Activated CD8-positive, alpha-beta memory T cell treated with anti-CD3 and anti-CD28 coated beads for 48 hours (primary cell): ENCODE data around the gene FCGR1A.
"Not testable (repeated sequence)": the region's sequence is repeated elsewhere in the genome, so short reads cannot be mapped to it uniquely, and the experiment has no call there.

Source experiments
- DNase-seq, 3 experiments: peaks; one replicate each; pipeline ENCODE4 v3.0.0-alpha.2; 2020; ENCODE audit warnings: low read depth in 2 of 3, low spot score in 2 of 3

Gene FCGR1A

DNA sequence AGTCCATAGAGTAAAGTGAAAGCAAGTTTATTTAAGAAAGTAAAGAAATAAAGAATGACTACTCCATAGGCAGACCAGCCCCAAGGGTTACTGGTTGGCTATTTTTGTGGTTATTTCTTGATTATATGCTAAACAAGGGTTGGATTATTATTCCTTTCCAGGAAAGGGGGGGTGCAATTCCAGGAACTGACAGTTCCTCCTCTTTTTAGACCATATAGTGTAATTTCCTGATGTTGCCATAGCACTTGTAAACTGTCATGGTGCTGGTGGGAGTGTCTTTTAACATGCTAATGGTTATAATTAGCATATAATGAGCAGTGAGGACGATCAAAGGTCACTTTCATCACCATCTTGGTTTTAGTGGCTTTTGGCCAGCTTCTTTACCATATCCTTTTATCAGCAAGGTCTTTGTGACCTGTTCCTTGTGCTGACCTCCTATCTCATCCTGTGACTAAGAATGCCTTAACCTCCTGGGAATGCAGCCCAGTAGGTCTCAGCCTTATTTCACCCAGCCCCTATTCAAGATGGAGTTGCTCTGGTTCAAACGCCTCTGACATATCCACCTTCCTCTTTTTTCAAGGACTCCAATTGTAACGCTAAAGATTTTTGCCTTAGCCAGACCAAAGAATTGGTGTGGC, 6.9 kb upstream of the FCGR1A start:
- DNase-seq = not testable (repeated sequence)

DNA sequence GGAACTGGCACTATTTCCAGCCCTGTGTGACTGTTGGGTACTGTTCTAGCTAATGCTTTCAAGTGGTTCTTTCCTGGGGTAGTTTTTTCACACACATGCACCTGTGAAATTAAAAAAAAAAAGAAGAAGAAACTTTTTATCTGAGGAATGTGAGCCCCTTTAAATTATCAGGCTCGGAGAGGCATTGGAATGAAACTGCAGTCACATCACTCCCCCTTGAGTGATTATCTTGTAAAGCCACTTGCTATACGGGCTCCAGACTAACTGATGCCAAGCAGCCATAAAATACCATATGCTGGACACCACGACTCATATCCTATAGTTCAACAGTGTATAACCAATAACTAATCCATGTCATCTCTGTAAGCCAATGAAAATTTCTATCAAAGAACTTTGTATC, 5.4 kb upstream of the FCGR1A start:
- not testable (repeated sequence) for DNase-seq

DNA sequence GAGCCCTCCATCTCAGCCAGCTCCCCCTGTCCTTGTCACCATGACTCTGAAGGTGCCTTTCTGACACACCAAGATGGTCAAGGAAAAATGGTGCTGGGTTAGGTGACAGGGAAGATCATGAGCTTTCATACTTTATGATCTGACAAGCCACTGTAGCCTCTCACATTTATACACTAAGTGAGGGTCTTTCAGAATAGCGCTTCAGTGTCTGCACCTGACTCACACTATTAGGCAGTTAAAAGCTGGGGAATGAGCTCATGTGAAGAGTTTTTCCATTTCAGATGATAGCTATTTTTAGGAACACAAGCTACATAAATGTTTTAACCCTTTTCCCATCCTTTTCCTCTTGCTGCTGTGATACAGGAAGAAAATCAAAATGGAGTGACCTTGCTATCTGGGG, 4.2 kb upstream of the FCGR1A start:
- not testable (repeated sequence) for DNase-seq

DNA sequence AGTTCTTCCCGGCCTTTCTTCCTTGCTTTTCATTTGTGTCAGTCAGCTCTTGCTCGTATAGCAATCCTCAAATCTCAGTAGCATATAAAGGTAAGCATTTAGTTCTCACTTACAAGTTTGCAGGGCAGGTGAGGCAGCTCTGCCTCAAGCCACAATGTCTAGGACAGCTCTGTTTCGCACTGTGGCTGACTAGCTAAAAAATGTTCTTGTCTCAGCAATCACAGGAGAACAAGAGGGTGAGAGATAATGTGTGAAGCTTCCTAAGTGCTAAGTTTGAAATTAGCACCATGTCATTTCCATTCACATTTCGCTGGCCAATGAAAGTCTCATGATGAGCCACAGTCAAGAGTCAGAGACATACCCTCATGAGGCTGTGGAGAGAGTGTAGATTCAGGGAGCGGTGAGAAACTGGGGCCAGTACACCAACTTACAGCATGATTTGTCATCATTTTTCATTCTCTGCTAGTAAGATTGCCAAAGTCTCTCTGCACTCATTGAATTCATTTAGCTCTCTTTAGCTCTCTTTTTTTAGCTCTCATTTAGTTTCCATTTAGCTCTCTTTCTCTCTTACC, 995 bp upstream of the FCGR1A start:
- DNase-seq = not testable (repeated sequence)

DNA sequence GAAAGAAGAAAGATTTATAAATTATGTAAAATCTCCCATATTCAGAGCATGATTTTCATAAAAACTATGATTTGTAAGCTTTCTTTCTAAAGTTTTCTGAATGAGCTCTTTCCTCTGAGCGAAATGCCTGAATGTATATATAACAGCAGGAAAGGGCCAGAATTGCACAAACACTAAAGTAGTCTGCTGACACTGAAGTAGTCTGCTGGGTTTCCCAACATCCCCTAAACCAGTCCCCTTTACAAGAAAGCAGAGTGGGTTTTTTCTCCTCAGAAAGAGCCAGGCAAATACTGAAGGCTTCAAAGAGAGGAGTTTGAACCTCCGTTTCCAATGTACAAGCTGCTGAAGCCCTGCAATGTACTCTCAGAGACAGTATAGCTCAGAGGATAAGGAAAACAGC, 795 bp downstream of the FCGR1A start:
- DNase-seq = not testable (repeated sequence)

DNA sequence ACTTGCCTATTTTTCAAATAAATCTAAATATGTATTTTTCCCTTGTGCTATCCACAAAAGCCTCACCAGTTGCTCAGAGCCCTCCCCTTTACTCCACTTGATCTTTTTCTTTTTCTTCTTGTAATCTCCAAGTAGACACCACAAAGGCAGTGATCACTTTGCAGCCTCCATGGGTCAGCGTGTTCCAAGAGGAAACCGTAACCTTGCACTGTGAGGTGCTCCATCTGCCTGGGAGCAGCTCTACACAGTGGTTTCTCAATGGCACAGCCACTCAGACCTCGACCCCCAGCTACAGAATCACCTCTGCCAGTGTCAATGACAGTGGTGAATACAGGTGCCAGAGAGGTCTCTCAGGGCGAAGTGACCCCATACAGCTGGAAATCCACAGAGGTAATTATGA, 1.4 kb downstream of the FCGR1A start:
- not testable (repeated sequence) for DNase-seq

DNA sequence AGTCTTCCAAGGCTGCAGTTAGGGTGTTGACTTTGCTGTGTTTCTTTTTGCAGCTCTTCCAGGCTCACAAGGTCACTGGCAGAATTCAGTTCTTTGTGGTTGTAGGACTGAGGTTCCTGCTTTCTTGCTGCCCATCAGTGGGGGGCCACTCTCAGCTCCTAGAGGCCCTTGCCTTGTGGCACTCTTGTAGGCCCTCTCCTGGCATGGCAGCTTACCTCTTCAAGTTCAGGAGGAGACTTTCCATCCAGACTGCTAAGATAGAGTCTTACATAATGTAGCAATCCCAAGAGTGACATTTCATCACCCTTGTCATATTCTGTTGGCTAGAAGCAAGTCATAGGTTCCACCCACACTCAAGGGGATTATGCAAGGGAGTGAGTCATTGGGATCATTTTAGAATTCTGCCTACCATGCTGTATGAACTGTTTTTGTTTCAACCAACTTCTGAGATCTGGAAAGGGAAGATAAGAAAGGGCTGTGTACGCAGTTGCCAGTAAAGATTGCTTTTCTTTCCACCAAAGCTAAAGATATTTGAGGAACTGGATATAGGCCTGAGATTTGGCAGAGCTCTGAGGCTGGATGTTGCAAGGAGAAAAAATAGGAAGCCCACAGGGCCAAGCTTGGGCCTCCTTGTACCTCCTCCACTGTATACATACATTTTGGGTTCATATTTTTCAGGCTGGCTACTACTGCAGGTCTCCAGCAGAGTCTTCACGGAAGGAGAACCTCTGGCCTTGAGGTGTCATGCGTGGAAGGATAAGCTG, 5.4 kb downstream of the FCGR1A start:
- not testable (repeated sequence) for DNase-seq

DNA sequence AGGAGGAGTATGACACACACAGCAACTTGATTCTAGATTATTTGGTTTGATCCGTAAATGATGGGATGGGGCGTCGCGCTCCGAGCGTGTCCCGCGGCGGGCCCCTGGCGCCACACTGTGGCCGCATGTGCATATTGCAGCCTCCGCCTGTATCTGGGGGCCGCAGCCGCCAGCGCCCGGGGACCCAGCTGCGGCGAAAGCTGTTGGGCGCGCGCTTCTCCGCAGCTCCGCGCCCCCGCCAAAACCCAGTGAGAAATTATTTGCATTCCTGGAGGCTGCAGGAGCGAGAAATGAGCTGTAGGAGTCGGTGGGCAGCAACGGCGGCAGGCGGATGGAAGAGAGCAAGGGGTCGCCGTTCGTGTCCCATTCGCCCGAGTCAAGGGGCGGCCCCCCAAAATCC, 10.0 kb downstream of the FCGR1A start:
- DNase-seq = peak in 1 of 3 experiments; percentile 43

DNA sequence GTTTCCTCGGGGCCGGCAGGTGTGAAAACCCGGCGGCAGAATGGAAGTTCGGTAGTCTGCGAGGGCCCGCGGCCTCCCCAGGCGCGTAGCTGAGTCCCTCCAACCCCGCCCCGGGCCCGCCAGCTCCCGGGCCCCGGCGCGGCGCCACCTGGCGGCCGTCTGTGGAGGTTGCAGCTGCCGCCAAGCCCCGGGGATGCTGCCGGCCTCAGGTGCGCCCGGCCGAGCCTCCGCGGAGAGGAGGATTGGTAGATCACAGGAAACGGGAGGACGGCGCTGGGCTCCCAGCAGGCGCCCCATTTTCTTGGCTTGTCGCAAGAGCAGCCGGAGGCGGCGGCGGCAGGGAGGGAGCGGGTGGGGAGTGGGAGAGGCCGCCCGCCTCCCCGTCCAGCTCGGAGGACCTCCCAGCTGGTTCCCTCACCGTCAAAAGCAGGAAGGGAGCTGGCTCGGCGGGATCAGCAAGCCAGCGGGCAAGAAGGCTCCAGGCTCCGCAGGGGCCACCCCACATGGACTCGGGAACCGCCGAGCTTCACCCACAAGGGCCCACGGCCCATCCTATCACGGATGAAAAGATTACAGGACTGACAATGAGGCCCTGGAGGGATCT, 10.5 kb downstream of the FCGR1A start:
- peak; percentile 59 to 70 (median 68) for DNase-seq

DNA sequence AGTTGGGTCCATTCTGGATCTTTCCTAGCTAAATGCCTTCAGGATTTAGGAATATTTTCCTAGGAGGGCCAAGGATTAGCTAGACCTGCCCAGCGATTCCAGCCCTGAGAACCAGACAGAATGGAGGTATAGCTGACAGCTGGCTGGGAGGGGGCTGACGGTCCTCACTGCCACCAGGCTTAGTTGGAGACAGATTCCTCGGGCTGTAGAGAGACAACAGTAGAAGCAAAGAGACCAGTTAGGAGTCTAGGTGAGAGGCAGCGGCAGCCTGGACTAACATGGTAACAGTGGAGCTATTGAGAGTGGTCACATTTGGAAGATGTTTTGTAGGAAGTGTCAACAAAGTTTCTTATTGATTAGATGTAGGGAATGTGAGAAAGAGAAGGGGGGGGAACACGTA, 11.4 kb downstream of the FCGR1A start:
- not testable (repeated sequence) for DNase-seq

DNA sequence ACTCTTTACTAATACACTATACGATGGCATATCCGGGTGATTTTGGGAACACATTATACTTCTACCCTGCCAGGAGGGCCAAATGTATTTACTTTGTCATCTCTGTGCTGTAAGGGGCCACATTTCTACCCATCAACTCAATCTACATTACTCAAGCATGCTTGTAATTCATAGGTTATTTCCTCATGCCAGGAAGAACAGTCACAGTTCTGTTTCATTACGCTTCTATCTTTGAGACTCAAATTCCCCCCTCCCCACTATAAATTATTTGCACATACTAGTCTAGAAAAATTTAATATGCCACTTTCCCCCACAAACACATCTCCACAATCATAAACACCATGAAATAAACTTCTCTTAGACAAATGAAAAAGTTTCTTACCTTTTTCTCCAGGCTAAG, 19.1 kb downstream of the FCGR1A start:
- DNase-seq = not testable (repeated sequence)

DNA sequence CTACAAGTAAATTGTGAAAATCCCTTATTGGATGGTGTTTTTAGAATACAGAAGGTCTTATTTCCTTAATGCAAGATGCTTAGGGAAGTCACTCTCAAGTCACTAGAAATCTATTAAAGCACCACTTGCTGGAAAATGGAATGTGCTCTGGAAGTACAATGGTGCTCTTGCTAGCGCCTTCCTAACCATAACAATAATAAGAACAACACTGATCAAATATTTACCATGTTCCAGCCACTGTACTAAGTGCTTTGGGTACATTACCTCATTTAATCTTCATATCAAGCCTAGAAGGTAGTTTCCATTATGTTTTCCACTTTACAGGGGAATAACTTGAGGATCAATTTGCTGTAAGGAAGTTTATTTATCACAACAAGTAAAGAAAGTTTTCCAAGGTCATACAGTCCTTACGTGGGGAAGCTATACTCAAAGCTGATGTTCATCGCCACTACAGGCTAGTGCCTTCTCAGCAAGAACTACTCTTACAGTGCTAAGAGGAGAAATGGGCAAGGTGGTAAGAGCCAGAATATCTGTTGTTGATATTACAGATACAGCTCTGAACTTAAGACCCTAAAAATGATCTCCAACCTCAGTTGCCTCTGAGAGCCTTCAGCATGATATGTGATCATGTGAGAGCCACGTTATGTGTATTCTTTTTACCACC, 22.1 kb downstream of the FCGR1A start:
- not testable (repeated sequence) for DNase-seq

DNA sequence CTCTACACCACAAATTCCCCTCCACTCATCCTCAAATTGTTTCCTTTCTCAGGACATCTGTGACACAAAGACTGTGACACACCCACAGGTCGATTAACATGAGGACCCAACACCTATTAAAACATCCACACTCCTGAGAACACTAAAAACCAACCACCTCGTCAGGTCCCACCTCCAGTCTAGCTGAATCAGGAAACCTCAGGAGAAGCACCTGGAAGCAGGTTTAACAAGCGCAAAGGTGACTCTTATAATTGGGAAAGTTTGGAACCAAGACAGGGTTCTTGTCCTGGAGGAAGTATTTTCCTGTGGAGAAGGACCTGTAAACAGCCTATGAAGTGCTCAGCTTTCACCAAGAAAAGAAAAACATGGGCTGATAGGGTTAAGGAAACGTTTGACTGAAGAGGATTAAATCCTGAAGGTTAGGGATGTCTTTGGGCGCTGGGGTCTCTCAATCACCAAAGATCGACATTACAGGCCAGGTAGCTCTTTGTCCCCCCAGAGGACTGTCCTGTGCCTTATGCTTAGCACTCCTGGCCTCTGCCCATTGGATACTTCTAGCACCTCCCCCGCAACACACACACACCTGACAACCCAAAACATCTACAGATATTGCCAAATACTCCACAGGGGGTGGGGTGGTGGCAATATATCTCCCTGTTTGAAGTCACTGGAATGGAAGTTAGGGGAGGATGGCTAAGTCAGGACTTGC, 28.4 kb downstream of the FCGR1A start:
- not testable (repeated sequence) for DNase-seq

DNA sequence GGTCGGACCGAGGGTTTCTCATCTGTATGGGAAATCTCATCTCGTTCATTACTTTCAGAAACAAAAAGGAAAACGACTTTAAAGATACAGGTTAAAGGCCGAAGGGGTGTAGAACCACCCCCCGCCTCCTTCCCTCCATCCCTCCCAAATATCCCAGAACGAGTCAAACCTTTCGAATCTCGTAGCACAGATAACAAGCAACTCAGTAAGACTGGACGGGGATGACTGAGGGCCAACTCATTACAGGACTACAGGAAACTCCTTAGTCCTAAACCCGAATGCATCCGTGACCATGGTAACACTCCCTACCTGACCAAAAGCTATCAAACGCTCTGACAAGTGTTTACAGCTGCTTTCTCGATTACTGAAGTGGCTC, 29.0 kb downstream of the FCGR1A start:
- not testable (repeated sequence) for DNase-seq

DNA sequence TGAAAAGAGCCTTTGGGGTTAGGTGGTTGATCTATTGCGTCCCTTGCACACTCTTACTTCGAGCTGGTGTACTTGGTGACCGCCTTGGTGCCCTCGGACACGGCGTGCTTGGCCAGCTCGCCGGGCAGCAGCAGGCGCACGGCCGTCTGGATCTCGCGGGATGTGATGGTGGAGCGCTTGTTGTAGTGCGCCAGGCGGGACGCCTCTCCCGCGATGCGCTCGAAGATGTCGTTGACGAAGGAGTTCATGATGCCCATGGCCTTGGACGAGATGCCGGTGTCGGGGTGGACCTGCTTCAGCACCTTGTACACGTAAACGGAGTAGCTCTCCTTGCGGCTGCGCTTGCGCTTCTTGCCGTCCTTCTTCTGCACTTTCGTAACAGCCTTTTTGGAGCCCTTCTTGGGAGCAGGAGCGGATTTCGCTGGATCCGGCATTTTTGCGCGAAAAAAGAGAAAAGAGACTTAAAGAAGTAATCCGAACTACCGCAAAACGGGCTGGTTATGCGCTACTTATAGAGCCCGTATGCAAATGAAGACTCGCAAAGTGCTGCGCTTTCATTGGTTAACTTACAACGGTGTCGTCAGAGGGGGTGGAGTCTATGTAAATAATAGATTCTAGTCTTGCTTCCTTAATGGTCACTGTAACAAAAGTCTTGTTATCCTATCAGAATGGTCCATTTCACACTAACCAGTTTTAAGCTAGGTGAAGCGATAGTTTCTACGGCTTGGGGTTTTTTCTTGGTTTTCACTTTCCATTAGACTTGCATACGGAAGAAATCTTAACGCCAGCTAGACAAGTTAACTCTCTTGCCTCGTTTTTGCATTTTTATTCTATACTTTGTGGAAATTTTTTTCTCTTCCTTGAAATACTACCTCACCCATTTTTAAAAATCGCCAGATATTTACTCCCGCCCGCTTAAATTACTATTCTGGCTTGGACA, 29.7 kb downstream of the FCGR1A start:
- peak; percentile 54 to 63 (median 54) for DNase-seq

DNA sequence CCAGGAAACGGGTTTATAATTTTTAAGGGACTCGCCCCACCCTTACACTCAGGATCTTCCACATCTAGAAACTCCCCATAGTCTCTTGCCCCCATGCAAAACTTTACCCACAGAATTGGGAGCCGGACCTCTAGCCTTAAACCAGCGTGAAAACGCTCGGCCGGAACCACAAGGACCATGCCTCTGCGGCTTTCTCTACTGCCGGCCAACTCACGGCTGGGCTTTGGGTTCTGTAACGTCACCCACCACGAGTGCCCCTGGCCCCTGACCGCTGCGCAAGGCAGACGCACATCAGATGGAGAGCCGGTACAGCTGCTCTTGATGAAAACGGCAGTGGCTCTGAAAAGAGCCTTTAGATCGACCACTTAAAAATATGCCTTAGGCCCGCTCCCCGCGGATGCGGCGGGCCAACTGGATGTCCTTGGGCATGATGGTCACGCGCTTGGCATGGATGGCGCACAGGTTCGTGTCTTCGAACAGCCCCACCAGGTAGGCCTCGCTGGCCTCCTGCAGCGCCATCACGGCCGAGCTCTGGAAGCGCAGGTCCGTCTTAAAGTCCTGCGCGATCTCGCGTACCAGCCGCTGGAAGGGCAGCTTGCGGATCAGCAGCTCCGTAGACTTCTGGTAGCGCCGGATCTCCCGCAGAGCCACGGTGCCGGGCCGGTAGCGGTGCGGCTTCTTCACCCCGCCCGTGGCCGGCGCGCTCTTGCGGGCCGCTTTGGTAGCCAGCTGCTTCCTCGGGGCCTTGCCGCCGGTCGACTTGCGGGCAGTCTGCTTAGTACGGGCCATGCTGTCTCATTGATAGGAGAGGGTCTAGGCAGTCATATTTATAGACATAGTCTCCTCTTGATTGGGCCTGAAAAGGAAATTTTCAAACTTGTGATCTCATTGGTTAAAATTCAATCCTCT, 30.7 kb downstream of the FCGR1A start:
- peak in 2 of 3 experiments; percentile 15 to 60 for DNase-seq

DNA sequence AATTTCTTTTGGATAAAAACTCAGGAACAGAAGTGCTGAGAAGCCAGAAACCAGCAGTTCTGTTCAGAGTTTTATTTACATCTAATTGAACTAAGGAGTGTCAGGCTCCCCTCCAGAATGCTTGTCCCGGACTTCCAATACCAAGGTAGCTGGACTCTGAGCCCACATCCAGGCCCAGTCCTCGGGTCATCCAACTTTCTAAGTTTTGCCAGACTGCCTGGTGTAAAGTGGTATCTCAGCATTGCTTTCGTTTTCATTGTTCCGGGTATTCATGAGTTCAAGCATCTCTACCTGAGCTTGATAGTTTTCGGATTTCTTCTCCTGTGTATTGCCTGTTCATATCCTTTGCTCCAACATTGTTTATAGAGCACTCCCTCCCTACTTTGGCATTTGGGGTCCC, 37.9 kb downstream of the FCGR1A start:
- DNase-seq = not testable (repeated sequence)

DNA sequence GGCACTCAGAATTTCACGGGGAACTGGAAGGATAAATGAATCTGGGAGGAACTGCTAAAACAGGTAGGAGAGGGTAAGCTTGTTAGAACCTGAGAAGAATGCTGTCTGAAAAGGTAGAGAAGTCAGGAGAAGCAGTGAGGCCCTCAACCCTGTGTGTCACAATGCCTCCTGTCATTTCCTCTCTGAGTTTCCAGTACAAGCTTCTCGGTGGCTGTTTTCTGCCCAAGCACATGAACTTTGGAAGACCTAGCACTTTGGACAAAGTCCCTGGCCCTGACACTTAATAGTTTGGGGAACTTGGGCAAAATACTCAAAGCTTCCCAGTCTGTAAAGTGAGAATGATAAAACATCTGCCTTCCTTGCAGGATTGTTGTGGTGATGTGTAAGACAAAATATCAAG, 44.1 kb downstream of the FCGR1A start:
- not testable (repeated sequence) for DNase-seq
